HG03139 (cell line): ENCODE results near the gene FAM20C.
"Not testable (repeated sequence)": the region's sequence is repeated elsewhere in the genome, so short reads cannot be mapped to it uniquely, and the experiment has no call there.

ENCODE experiments used
- ATAC-seq: cut with Tn5 transposase; IDR thresholded peaks from one replicate; pipeline ENCODE4 v1.9.1; 2021; ENCODE audit not compliant: unreplicated experiment

Gene FAM20C

GRCh38 chr7:289209-289755, 96.9 kb downstream of the FAM20C start:
- no peak for ATAC-seq

GRCh38 chr7:289756-290553, 97.6 kb downstream of the FAM20C start, which contains the start of gene FOXL3:
Gene FOXL3, plus strand, starts transcription at chr7:290170. Its CDS starts 0 bp downstream, at chr7:290170.
- no peak for ATAC-seq

- ATAC-seq = no peak
Measured at GRCh38 chr7:290554-291372, 98.4 kb downstream of the FAM20C start.

- no peak for ATAC-seq
Measured at GRCh38 chr7:291373-292092, 99.2 kb downstream of the FAM20C start.

- ATAC-seq = no peak
Measured at GRCh38 chr7:292226-292625, 99.9 kb downstream of the FAM20C start.

- ATAC-seq = no peak
Measured at GRCh38 chr7:292826-293225, 100.5 kb downstream of the FAM20C start.

GRCh38 chr7:293681-294439, 101.5 kb downstream of the FAM20C start:
- no peak for ATAC-seq

- no peak for ATAC-seq
Measured at GRCh38 chr7:294440-295154, 102.2 kb downstream of the FAM20C start.

GRCh38 chr7:295155-296154, 103.1 kb downstream of the FAM20C start:
- no peak for ATAC-seq

- ATAC-seq = no peak
Measured at GRCh38 chr7:296373-296945, 104.1 kb downstream of the FAM20C start.

- not testable (repeated sequence) for ATAC-seq
Measured at GRCh38 chr7:297141-297540, 104.8 kb downstream of the FAM20C start.

GRCh38 chr7:297611-298374, 105.4 kb downstream of the FAM20C start:
- no peak for ATAC-seq

- ATAC-seq = no peak
Measured at GRCh38 chr7:298375-298702, 106.0 kb downstream of the FAM20C start.

- no peak for ATAC-seq
Measured at GRCh38 chr7:298743-299142, 106.4 kb downstream of the FAM20C start.

GRCh38 chr7:299169-299568, 106.8 kb downstream of the FAM20C start:
- ATAC-seq = no peak

GRCh38 chr7:299628-300027, 107.3 kb downstream of the FAM20C start:
- ATAC-seq = no peak

GRCh38 chr7:300048-300447, 107.7 kb downstream of the FAM20C start:
- no peak for ATAC-seq
